GM21619 (cell line): Measurements from ENCODE around the gene EEF2.
"Not testable (repeated sequence)": the region's sequence is repeated elsewhere in the genome, so short reads cannot be mapped to it uniquely, and the experiment has no call there.

Experiments
- ATAC-seq: cut with Tn5 transposase; IDR thresholded peaks from one replicate; pipeline ENCODE4 v1.9.1; 2021; ENCODE audit not compliant: unreplicated experiment

Gene EEF2

GRCh38 chr19:3950871-3951861 lies 34.1 kb downstream of the EEF2 start:
- ATAC-seq: no peak

- no peak for ATAC-seq
Measured at GRCh38 chr19:3949997-3950859, 35.0 kb downstream of the EEF2 start.

- ATAC-seq: no peak
Measured at GRCh38 chr19:3949294-3949693, 36.0 kb downstream of the EEF2 start.

- ATAC-seq: not testable (repeated sequence)
Measured at GRCh38 chr19:3947316-3947933, 37.8 kb downstream of the EEF2 start.

- no peak for ATAC-seq
Measured at GRCh38 chr19:3945838-3946237, 39.4 kb downstream of the EEF2 start.

GRCh38 chr19:3944018-3944721 lies 41.1 kb downstream of the EEF2 start:
- no peak for ATAC-seq

GRCh38 chr19:3942790-3943409 lies 42.4 kb downstream of the EEF2 start:
- no peak for ATAC-seq

- not testable (repeated sequence) for ATAC-seq
Measured at GRCh38 chr19:3938300-3938950, 46.8 kb downstream of the EEF2 start.

GRCh38 chr19:3936506-3937442 lies 48.5 kb downstream of the EEF2 start:
- ATAC-seq: no peak

- no peak for ATAC-seq
Measured at GRCh38 chr19:3932931-3933810, 52.1 kb downstream of the EEF2 start, which contains the start of gene NMRK2. TSS of gene NMRK2 (plus strand) at chr19:3933069. CDS start at chr19:3933672, 603 bp downstream.

GRCh38 chr19:3931041-3931440 lies 54.2 kb downstream of the EEF2 start:
- ATAC-seq: no peak
